NT2/D1 (cell line): Measurements from ENCODE around the gene ZNF419.
"Not testable (repeated sequence)": the region's sequence is repeated elsewhere in the genome, so short reads cannot be mapped to it uniquely, and the experiment has no call there.

Source experiments
- YY1 ChIP-seq: IDR thresholded peaks from 2 replicates; pipeline ENCODE4 v1.6.1; 2011; ENCODE audit not compliant: insufficient read length, insufficient read depth
- ZNF274 ChIP-seq: IDR thresholded peaks from 2 replicates; pipeline ENCODE4 v1.6.1; 2011; ENCODE audit warnings: mild to moderate bottlenecking, low read depth, low read length

DNA sequence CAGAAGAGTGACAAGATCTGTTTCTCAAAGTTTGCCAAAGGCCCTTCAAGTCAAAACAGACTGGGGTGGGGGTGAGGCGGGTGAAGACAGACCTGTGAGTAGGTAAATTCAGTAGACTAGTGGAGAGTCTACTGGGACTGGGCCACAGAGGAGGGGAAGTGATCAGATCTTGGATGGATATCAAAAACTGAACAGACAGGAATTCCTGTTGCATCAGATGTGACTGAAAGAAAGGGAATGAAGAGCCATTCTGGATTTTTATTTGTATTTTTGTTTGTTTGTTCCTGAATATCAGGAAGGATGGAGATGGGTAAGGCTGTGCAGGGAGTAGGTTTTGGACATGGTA, 722 bp downstream of the ZNF419 start:
- not testable (repeated sequence) for TF ChIP-seq YY1, ZNF274
